ENCODE results near the gene PIGO.
A peak's percentile ranks its signal among the peaks of the same experiment; 100 is the strongest.

PIGO gene

GRCh38 chr9:35079041-35079425 is 17.4 kb downstream of the PIGO start:
- ATAC-seq = peak; percentile 20
- TF ChIP-seq ZFP3 (CRISPR knock-in tag; IDR thresholded peaks at IDR 0.05) (no peak), GLIS3 (CRISPR knock-in tag; IDR thresholded peaks at IDR 0.05) (no peak), RARB (CRISPR knock-in tag; IDR thresholded peaks at IDR 0.05) (no peak), OSR1 (CRISPR knock-in tag; IDR thresholded peaks at IDR 0.05) (no peak), ARNTL (CRISPR knock-in tag; IDR thresholded peaks at IDR 0.05; ENCODE audit: borderline replicate concordance, low read depth) (no peak), PPARA (CRISPR knock-in tag; IDR thresholded peaks at IDR 0.05; ENCODE audit: borderline replicate concordance) (no peak), TCF4 (CRISPR knock-in tag; IDR thresholded peaks at IDR 0.05; ENCODE audit: borderline replicate concordance) (no peak), BACH2 (CRISPR knock-in tag; IDR thresholded peaks at IDR 0.05; ENCODE audit: borderline replicate concordance) (no peak), ZFP30 (CRISPR knock-in tag; IDR thresholded peaks at IDR 0.05) (no peak), CSRNP3 (CRISPR knock-in tag; IDR thresholded peaks at IDR 0.05) (no peak)
- TF ChIP-seq, protein P1, sequence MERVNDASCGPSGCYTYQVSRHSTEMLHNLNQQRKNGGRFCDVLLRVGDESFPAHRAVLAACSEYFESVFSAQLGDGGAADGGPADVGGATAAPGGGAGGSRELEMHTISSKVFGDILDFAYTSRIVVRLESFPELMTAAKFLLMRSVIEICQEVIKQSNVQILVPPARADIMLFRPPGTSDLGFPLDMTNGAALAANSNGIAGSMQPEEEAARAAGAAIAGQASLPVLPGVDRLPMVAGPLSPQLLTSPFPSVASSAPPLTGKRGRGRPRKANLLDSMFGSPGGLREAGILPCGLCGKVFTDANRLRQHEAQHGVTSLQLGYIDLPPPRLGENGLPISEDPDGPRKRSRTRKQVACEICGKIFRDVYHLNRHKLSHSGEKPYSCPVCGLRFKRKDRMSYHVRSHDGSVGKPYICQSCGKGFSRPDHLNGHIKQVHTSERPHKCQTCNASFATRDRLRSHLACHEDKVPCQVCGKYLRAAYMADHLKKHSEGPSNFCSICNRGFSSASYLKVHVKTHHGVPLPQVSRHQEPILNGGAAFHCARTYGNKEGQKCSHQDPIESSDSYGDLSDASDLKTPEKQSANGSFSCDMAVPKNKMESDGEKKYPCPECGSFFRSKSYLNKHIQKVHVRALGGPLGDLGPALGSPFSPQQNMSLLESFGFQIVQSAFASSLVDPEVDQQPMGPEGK (CRISPR knock-in tag; IDR thresholded peaks at IDR 0.05; ENCODE audit: borderline replicate concordance) = no peak
- TF ChIP-seq, protein P2, sequence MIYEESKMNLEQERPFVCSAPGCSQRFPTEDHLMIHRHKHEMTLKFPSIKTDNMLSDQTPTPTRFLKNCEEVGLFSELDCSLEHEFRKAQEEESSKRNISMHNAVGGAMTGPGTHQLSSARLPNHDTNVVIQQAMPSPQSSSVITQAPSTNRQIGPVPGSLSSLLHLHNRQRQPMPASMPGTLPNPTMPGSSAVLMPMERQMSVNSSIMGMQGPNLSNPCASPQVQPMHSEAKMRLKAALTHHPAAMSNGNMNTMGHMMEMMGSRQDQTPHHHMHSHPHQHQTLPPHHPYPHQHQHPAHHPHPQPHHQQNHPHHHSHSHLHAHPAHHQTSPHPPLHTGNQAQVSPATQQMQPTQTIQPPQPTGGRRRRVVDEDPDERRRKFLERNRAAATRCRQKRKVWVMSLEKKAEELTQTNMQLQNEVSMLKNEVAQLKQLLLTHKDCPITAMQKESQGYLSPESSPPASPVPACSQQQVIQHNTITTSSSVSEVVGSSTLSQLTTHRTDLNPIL (CRISPR knock-in tag; IDR thresholded peaks at IDR 0.05; ENCODE audit: low read depth) = no peak

GRCh38 chr9:35078066-35078465 is 18.3 kb downstream of the PIGO start:
- ATAC-seq = no peak

GRCh38 chr9:35076848-35077247 is 19.5 kb downstream of the PIGO start:
- no peak for TF ChIP-seq ZNF8 (CRISPR knock-in tag; IDR thresholded peaks at IDR 0.05)
- TF ChIP-seq ZNF565 (CRISPR knock-in tag; conservative IDR thresholded peaks at IDR 0.05; ENCODE audit: low read depth) = no peak
- TF ChIP-seq OSR1 (CRISPR knock-in tag; IDR thresholded peaks at IDR 0.05) = no peak
- ATAC-seq = no peak

More at GRCh38 chr9:35078066-35078465, 18.3 kb downstream of the PIGO start:
- TF ChIP-seq ZC3H10 (CRISPR knock-in tag; IDR thresholded peaks at IDR 0.05) = no peak
- TF ChIP-seq, protein P1 (CRISPR knock-in tag; IDR thresholded peaks at IDR 0.05; ENCODE audit: borderline replicate concordance) = no peak
- TF ChIP-seq, protein P3, sequence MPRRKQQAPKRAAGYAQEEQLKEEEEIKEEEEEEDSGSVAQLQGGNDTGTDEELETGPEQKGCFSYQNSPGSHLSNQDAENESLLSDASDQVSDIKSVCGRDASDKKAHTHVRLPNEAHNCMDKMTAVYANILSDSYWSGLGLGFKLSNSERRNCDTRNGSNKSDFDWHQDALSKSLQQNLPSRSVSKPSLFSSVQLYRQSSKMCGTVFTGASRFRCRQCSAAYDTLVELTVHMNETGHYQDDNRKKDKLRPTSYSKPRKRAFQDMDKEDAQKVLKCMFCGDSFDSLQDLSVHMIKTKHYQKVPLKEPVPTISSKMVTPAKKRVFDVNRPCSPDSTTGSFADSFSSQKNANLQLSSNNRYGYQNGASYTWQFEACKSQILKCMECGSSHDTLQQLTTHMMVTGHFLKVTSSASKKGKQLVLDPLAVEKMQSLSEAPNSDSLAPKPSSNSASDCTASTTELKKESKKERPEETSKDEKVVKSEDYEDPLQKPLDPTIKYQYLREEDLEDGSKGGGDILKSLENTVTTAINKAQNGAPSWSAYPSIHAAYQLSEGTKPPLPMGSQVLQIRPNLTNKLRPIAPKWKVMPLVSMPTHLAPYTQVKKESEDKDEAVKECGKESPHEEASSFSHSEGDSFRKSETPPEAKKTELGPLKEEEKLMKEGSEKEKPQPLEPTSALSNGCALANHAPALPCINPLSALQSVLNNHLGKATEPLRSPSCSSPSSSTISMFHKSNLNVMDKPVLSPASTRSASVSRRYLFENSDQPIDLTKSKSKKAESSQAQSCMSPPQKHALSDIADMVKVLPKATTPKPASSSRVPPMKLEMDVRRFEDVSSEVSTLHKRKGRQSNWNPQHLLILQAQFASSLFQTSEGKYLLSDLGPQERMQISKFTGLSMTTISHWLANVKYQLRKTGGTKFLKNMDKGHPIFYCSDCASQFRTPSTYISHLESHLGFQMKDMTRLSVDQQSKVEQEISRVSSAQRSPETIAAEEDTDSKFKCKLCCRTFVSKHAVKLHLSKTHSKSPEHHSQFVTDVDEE (CRISPR knock-in tag; IDR thresholded peaks at IDR 0.05) = no peak

DNA sequence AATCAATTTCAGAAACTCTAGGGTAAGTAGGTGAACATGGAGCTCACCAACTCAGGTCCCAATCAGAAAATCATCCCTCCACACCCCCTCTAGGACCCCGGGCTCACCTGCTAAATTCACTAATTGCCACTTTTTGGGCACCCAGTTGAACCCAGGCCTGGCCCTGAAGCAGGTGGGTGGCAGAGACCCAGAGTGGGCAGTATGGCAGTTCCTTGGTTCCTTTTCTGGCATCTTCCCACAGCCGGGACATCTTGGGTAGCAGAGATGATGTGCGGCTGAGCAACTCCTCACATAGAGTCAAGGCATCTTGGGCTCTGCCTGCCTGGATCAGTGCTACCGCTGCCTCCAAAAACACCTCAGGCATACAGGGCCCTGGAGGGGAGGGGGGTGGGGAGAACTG is 21.0 kb downstream of the PIGO start:
- ATAC-seq = no peak
- TF ChIP-seq TCF4 (CRISPR knock-in tag; IDR thresholded peaks at IDR 0.05; ENCODE audit: borderline replicate concordance) (no peak), ZNF565 (CRISPR knock-in tag; conservative IDR thresholded peaks at IDR 0.05; ENCODE audit: low read depth) (no peak), OSR1 (CRISPR knock-in tag; IDR thresholded peaks at IDR 0.05) (no peak), ZNF8 (CRISPR knock-in tag; IDR thresholded peaks at IDR 0.05) (no peak), CSRNP3 (CRISPR knock-in tag; IDR thresholded peaks at IDR 0.05) (no peak), ZNF70 (CRISPR knock-in tag; IDR thresholded peaks at IDR 0.05) (no peak), ZFP3 (CRISPR knock-in tag; IDR thresholded peaks at IDR 0.05) (no peak)
- TF ChIP-seq, protein P3 (CRISPR knock-in tag; IDR thresholded peaks at IDR 0.05) = no peak
- TF ChIP-seq, protein P1 (CRISPR knock-in tag; IDR thresholded peaks at IDR 0.05; ENCODE audit: borderline replicate concordance) = no peak
